GM21515 (cell line): Measurements from ENCODE around the gene CRELD2.

Experiments
- ATAC-seq: cut with Tn5 transposase; IDR thresholded peaks from one replicate; pipeline ENCODE4 v1.9.1; 2021; ENCODE audit not compliant: unreplicated experiment

CRELD2 gene

DNA sequence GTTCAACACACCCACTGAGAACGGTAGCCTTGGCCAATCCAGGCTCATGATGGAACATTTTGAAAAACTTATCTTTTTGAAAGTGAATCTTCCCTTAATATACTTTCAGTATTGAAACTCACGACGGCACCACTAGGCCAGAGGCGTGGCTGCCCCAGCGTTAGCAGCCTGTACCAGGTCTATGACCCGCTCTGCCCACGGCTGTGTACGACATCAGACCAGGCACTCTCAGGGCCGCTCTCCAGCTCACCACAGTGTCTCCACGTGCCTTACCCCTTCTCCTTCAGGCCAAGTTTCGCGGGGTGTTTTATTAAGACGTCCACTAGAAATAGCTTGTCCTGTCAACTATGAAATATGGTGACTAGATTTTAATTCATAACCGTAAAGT lies 31.4 kb upstream of the CRELD2 start:
- ATAC-seq, result no peak

DNA sequence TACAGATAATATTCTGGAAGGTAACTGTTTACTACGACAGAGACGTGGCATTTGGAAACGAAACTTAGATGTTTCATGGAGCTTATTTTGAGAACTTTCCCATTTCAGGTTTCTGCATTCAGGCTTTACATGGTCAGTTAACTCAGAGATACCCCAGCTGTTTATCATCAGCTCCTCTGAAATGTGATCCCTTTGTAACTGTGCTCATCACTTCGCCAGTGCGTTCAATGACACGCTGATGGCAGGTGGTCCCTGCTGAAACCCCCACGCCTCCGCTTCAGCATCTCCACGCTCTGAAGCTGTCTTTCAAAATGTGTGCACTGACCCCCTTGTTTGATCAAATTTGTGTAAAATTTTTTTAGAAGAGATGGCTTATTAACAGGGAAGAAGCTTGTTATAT lies 30.7 kb upstream of the CRELD2 start:
- no peak for ATAC-seq

DNA sequence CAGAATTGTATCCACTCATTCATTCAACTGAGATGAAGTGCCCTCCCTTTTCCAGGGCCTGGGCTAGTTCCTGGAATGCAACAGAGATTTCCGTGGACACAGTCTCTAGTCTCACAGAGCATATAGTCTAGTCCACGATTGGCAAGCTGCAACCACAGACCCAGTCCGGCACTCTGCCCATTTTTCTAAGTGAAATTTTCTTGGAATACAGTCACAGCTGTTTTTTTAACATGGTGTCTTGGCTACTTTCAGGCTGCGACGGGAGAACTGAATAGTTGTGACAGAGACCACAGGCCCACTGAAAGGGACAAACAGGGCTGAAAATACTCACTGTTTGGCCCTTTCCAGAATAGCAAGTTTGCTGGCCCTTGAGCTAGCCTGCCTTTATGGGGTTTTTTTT lies 29.4 kb upstream of the CRELD2 start:
- ATAC-seq, result no peak

DNA sequence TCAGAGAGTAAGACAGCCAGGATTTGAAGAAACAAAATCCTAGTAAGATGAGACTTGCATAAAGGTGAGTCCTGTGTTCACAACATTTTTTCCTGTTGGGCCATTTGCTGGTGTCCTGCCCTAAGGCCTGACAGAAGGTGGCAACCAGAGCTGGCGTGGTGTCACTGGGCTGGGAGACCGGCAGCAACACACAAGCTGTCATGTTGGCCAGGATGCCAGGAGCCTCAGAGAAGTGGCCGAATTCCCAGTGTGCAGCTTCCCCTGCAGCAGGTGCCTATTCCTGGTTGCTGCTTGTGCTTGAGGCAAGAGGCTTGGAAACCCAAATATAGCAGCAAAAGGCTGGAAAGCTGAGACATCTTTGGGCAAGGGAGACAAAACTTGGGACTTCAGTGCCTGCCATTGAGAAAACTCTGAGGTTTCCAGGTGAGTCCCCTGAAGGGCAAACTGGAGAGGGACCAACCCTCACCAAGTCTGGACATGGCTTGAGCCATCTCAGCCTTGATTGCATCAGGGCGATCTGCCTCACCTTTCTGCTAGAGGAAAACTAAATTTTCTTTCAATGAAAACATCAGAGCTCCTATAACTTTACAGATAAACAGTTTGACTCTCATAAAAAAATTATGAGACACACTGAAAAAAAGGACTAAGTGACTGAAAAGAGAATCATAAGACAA lies 26.1 kb upstream of the CRELD2 start:
- no peak for ATAC-seq

DNA sequence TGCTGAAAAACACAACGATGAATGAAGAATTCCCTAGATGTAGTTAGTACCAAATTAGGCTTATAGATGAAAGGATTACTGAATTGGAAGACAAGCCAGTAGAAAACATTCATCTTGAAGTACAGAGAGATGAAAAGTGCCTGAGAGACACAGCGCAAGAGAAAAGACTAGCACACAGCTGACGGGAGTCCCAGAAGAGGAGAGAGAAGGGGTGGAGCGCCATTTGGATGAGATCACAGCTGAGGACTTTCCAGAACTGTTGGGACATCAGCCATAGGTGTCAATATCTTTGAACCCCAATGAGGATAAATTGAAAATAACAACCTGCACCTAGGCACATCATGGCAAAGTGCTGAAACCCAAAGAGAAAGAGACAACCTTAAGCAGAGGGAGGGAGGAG lies 25.4 kb upstream of the CRELD2 start:
- no peak for ATAC-seq

DNA sequence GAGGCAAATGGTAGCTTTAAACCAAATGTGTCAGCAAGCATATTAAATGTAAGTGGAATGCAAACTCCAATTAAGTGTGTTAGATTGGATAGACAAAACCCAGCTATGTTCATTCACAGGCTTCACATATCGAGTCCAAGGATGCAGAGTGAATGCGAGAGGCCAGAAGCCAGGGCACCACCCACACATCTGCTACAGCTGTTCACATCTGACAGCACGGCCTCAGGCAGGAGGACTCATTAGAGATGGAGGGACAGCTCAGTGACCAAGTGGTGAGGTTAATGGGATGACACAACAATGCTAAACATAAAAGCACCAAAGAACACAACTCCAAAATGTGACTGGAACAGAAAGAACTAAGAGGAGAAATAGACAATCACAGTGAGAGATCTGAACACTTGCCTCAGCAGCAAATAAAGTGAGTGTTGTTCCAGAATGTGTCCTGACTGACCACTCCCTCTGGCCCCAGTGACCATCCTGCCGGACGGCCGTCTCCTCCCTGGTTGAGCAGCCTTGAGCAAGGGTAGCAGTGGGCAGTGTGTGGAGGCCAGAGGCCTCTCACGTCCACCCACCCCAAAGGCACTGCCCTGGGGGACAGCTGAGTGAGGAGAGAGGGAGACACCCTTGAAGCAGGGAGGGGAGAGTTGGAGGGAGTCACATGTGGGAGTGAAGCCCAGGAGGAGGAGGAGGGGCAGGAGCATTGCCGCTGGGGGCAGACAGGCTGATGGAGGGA lies 23.9 kb upstream of the CRELD2 start:
- ATAC-seq, result no peak

DNA sequence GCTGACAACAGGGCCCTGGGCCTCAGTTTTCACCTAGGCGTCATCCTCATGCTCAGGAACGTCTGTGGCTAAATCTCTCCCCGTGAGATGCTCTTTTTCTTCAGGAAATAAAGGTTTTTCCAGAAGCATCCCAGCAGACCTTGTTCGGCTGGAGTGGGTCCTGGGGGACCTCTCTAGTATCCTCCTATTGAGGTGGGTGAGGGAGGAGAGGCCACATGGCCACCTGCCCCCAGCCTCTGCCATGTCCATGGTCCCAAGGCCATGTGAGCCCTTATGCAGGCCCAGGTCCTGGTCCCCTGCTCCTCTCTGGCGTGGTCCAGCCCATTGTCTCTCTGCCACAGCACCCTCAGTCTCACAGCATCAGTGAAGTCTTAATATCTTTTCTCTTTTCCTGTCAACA lies 22.2 kb upstream of the CRELD2 start:
- ATAC-seq, result no peak

DNA sequence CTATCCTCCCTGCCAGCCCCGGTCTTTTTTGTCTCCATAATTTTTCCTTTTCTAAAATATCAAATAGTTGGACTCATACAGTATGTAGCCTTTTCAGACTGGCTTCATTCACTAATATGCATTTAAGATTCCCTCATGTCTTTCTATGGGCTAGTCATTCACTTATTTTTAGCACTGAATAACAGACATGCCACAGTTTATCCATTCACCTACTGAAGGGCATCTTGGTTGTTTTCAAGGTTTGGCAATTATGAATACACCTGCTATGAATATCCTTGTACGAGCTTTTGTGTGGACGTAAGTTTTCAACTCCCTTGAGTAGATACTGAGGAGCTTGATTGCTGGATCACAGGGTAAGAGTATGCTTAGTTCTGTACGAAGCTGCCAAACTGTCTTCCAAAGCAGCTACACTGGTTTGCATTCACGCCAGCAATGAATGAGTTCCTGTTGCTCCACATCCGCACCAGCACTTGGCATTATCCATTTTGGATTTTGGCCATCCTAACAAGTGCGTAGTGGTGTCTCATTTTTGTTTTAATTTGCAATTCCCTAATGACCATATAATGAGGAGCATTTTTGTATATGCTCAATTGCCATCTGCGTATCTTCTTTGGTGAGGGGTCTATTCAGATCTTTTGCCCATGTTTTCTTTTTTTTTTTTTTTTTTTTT lies 21.3 kb upstream of the CRELD2 start:
- ATAC-seq, result no peak

DNA sequence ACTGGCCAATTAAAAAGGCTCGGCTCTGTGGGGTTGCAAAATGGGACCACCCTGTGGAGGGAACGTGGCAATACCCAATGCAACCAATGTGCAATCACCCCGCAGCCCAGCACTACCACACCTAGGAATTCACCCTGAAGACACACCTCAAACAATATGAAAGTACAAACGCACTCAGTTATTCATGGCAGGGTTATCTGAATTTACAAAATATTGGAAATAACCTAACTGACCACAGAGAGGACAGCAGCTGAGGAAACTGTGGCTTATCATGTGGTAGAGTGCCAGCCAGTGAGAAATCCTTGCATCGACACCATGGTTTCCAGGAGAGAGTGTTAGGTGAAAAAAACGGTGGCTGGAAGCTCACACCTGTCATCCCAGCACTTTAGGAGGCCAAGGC lies 18.9 kb upstream of the CRELD2 start:
- ATAC-seq, result no peak

DNA sequence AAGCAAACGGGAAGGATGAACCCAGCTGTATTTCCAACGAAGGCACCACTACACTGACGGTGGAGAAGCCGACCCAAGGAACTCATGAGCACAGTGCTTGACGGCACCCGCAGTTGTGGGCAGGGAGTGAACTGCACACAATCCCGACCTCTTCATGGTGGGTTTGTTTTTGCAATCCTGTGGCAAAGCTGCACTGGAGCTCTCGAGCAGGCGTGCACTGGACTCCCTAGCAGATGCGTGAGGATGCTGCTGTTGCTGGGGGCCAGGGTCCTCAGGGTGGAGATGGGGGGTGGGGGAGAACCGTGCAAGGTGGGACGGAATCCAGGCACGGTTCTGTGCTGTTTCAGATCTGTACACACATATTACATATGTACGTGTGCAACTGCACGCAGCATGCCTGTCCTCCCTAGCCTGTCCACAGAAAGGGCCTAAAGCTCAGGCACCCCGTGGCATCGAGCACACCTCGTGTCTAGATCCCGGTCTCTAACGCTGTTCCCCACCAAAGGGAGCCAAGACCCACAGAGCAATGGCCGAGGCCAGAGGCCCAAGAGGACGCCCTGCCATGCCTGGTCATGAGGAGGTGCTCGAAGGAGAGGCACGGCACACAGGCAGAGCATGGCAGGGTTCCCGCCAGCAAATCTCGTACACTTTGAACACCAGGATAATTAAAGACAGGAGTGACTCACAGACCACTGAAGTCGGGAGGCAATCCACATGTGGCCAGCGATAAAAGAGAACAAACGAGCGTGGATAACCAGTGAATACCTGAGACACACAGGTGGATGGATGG lies 17.8 kb upstream of the CRELD2 start:
- ATAC-seq, result no peak

DNA sequence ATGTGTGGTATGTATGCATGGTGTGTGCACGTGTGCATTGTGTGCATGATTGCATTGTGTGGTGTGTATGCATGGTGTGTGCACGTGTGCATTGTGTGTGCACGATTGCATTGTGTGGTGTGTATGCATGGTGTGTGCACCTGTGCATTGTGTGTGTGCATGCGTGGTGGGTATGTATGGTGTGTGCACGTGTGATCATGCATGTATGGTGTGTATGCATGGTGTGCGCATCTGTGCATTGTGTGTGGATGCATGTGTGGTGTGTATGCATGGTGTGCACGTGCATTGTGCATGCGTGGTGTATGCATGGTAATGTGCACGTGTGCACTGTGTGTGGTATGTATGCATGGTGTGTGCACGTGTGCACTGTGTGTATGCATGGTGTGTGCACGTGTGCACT lies 17.0 kb upstream of the CRELD2 start:
- no peak for ATAC-seq

DNA sequence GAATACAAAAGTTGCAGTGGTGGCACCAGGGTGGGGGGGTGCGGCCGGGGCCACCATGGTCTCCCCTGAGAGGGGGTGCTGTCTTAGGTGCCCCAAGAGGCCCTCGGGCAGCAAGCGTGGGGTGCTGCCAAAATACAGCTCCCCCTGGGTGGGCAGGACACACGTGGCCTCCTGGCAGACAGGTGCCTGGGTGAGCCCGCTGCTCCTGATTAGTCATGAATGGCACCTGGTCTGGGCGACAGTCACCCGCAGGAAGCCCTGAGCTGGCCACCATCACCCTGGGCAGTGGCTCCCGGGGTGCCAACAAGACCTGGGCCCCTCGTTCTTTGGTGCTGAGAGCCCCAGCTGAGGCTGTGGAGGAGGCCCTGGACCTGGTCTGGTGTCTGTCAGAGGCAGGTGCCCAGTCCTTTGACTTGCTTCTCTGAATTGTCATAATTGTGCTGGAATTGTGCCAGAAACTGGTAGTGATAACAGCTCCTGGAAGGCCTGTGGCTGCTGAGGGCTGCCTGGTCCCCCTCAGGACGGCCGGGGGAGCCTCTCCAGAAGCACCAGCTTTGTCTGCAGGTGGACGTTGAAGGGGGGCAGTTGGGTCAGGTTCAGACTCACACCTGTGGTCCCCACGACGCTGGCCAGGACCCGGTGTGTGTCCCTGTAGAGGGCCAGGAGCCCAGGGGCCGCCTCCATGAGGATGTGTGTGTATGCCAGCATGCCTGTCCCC lies 15.0 kb upstream of the CRELD2 start:
- ATAC-seq, result no peak

DNA sequence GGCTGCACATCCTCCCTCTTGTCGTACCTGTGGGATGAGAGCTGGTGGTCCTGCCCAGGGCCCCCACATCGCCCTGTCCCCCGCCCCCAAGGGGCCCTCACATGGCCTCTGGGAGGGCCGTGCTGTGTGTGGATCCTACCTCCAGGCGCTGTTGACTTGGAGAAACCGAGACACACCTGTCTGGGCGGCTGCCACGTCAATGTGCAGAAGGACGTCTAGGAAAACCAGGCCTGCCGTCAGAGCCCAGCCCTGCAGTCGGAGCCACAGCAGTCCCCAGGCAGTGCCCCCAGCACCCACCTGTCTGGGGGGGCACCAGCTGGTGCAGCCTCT lies 14.4 kb upstream of the CRELD2 start:
- ATAC-seq, result no peak

DNA sequence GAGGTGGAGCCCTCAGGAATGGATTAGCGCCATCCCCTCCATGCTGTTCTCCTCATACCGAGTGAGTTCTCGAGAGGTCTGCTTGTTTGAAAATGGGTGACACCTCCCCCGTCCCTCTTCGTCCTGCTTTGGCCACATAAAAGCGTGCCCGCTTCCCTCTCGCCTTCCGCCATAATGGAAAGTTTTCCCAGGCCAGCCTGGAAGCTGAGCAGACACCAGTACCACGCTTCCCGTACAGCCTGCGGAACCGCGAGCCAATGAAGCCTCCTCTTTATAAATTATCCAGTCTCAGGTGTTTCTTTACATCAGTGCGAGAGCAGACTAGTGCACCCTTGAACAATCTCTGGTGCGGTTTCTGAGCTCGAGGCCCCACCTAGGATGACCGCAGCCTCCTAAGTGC lies 13.0 kb upstream of the CRELD2 start:
- ATAC-seq, result no peak

DNA sequence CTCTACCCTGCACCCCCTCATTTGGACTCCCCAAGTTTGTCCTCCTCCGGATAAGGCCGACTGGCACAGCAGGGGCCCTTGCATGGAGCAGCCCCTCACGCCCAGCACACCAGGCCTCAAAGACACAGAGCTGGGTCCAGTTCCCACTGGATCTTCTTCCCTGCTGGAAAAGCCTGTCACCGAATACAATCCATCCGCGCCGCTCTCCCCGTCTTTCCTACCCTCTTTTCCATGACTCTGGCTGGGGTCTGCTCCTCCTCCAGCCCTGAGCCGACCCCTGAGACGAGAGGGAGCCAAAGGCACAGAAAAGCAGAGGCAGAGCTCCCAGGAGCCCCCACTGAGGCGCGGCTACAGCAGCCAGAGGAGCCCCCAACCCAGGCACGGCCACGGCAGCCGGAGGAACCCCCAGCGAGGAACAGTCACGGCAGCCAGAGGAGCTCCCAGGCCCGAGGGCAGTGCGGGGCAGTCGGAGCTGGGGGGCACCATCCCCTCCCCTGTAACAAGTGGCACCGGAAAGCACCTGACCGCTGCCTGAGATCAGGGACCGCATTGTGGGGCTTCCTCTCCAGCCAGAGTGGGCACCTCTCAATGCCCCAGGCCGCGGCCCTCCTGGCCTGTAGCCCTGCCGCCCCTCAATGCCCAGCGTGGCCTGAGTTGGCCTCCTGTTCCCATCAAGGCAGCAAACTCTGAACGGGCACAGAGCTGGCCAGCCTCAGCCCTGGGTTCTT lies 12.2 kb upstream of the CRELD2 start:
- no peak for ATAC-seq

DNA sequence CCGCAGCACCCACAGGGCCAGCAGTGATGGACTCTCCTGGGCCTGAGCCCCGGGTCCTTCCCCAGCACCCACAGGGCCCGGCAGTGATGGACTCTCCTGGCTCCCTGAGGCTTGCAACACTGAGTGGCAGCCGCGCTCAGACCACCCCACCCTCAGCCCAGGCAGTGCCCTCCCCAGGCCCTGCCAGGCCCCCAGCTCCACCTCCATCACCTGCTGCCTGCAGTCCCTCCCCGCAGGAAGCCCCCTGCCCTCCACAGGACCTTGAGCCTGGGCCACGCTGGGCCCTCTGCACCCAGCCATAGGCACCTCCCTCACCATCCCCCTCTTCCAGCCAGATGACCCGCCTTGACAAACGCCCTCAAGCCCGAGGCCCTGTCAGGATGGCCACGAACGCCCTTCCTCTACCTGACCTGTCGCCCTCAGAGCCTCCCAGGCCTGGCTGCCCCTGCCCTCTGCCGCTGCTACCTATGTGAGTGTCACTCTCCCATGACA lies 11.6 kb upstream of the CRELD2 start:
- ATAC-seq, result no peak

DNA sequence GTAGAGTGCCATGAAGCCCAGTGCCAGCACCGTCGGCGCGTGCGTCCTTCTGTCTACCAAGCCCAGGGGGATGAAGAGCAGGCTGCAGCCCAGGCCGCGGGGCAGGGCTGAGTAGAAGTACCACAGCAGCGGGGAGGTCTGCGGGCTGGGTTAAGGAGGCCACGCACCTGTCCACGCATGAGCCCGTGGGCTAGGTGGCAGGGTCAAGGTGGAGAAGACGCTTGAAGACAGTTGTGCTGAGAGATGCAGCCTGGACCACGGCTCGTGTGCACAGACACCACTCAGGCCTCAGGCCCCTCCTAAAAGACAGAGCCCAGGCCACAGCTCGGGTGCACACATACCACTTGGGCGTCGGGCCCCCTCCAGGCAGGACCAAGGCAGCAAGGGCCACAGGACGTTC lies 10.6 kb upstream of the CRELD2 start:
- ATAC-seq, result no peak

DNA sequence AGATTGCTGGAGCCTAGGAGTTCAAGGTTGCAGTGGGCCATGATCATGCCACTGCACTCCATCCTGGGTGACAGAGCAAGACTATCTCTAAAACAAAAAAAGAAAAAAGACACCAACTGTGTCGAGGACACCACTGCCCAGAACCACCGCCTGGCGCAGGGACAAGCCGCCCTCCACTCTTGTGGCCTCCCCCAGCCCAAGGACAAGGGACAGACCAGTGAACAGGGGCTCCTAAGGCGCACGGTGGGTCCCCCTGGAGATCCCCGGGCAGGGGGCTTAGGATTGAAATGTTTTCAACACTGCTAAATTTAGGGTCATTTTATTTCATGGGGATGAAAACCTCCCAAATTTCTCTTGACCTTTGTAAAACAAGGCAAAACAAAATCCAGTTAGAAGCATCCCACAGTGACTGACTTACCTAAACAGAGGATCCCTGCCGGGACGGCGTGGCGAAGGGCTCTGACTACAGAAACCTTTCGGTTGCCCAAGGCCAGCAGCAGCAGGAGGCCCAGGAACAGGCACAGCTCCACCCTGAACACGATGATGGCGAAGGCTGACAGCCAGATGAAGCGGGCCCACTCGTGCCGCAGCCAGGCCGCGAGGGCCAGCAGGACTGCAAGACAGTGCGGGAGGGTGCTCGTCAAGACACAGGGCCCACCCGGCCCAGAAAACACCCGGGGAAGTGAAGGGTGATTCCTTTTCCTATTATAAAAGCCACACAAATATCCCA lies 8.8 kb upstream of the CRELD2 start:
- no peak for ATAC-seq
